Right lobe of liver (tissue), 4 donors: ENCODE measurements around the gene HERC4.

Experiments used
- CTCF ChIP-seq, 4 donors: fragments of 200-600 bp in 3 of 4; fragments of 450-650 bp in 1 of 4; IDR thresholded peaks; one replicate each; pipeline versions ENCODE4 v1.5.1 to v1.8.0; 2016 to 2022; ENCODE audit warnings: antibody characterized with exemption in 4 of 4, mild to moderate bottlenecking in 2 of 4
- POLR2A ChIP-seq: fragments of 450-650 bp; IDR thresholded peaks from one replicate; pipeline ENCODE4 v1.6.1; 2017; ENCODE audit warnings: antibody characterized with exemption, mild to moderate bottlenecking
- donor health status: DM: no; HTN: no; CAD: no.
- donor health status: DM: no; HTN: no; CAD: no.
- donor health status: DM: no; HTN: yes; CAD: no.

- no peak for TF ChIP-seq CTCF (IDR thresholded peaks at IDR 0.05)
- no peak for TF ChIP-seq POLR2A
Measured at GRCh38 chr10:68106656-68107055, 31.6 kb upstream of the HERC4 start.
